Testis (tissue), 2 donors: ENCODE data around the gene ARHGAP27.

ENCODE experiments used
- POLR2A ChIP-seq: fragments of 450-650 bp; IDR thresholded peaks from one replicate; pipeline ENCODE4 v1.6.1; 2017; ENCODE audit warnings: antibody characterized with exemption, mild to moderate bottlenecking, moderate library complexity
- TF ChIP-seq, protein P1 (sequence below), 3 experiments: fragments of 450-650 bp in 2 of 3; fragments of 200-600 bp in 1 of 3; sonication (generic) in 1 of 3; IDR thresholded peaks; one replicate each; pipeline ENCODE4 v1.5.1; 2016 to 2019; ENCODE audit warnings: antibody characterized with exemption in 3 of 3, mild to moderate bottlenecking in 2 of 3, moderate library complexity in 1 of 3

DNA sequence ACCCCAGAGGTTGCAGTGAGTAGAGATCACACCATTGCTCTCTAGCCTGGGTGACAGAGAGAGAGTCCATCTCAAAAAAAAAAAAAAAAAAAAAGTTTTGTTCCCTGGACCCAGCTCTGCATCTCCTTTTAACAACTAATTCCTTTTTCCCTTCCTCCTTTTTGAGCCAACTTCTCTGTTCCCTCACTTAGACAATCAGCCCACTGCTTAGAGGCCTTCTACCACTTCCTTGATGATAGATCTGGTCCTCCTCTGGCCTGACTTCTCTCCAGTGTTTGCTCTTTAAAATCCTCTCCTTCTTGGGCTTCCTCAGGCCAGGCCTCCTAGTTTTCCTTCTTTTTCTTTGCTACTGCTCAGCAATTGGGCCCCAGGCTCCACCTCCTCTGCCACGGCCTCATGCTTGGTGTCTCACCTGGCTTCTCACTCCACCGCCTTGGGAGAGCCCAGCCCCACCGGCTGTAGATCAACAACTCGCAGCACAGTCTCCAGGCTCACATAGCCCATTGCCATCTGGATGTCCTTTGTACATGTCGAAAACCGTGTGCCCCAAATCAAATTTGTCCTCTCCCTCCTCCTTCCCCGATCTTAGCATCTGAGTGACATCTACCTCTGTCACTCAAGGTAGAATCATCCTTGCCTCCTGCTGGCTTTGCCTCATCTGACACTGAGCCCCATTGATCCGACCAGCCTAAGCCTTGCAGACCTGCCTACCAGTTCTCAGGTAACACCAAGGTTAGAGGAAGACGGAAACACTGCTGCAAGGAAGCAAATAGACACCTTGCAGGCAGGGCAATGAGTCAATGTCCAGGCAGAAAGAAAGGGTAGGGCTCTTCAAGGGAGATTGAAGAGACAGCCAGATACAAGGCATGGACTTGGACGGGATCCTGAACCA, 17.4 kb downstream of the ARHGAP27 start:
- TF ChIP-seq, protein P1, sequence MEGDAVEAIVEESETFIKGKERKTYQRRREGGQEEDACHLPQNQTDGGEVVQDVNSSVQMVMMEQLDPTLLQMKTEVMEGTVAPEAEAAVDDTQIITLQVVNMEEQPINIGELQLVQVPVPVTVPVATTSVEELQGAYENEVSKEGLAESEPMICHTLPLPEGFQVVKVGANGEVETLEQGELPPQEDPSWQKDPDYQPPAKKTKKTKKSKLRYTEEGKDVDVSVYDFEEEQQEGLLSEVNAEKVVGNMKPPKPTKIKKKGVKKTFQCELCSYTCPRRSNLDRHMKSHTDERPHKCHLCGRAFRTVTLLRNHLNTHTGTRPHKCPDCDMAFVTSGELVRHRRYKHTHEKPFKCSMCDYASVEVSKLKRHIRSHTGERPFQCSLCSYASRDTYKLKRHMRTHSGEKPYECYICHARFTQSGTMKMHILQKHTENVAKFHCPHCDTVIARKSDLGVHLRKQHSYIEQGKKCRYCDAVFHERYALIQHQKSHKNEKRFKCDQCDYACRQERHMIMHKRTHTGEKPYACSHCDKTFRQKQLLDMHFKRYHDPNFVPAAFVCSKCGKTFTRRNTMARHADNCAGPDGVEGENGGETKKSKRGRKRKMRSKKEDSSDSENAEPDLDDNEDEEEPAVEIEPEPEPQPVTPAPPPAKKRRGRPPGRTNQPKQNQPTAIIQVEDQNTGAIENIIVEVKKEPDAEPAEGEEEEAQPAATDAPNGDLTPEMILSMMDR (IDR thresholded peaks at IDR 0.05) = no peak
- no peak for TF ChIP-seq POLR2A
